Measurements from ENCODE around the gene TRHDE. TPM values are rescaled to one million over a fixed set of nuclear protein-coding genes. Genes with fewer than 3 reads are reported as not detected.

The TRHDE gene
- total RNA-seq, 1 donor from 2014 or later: 0.87 TPM

- TF ChIP-seq, protein P1, sequence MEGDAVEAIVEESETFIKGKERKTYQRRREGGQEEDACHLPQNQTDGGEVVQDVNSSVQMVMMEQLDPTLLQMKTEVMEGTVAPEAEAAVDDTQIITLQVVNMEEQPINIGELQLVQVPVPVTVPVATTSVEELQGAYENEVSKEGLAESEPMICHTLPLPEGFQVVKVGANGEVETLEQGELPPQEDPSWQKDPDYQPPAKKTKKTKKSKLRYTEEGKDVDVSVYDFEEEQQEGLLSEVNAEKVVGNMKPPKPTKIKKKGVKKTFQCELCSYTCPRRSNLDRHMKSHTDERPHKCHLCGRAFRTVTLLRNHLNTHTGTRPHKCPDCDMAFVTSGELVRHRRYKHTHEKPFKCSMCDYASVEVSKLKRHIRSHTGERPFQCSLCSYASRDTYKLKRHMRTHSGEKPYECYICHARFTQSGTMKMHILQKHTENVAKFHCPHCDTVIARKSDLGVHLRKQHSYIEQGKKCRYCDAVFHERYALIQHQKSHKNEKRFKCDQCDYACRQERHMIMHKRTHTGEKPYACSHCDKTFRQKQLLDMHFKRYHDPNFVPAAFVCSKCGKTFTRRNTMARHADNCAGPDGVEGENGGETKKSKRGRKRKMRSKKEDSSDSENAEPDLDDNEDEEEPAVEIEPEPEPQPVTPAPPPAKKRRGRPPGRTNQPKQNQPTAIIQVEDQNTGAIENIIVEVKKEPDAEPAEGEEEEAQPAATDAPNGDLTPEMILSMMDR (IDR thresholded peaks at IDR 0.05): no peak
- Mint-ChIP-seq H3K27ac (ENCODE audit: unreplicated experiment) (no peak overlapping the region), H3K36me3 (ENCODE audit: low read depth) (no peaks in the 10 kb centered on the region), H3K4me1 (ENCODE audit: low read depth) (no peaks in the 10 kb centered on the region), H3K4me3 (ENCODE audit: unreplicated experiment) (no peak overlapping the region), H3K9me3 (ENCODE audit: low read depth) (no peaks in the 10 kb centered on the region), H3K27me3 (ENCODE audit: low read depth) (peaks cover 6% of the 10 kb centered on the region)
- DNase-seq (ENCODE audit: low spot score): no peak
Measured at GRCh38 chr12:72293701-72294100, 21.5 kb downstream of the TRHDE start.

DNA sequence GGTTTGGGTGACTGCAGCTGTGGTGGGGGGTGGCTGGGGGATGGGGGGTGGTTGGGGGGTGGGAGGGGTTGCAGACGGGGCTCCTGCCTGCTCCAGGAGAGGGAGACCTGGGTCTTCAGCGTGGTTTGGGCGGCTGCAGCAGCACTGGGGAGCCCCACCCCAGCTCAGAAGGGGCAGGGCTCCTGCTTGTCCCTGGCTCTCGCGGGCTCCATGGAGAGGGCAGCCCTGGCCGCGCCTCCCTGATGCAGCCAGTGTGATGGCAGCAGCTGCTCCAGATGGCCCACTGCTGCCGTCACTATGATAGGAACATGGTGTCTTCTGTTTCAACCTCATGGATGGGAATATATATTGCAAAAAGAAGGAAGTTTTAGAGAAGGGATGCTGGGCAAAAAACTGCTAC lies 22.9 kb downstream of the TRHDE start:
- Mint-ChIP-seq H3K27me3 (ENCODE audit: low read depth) (peaks cover 3% of the 10 kb centered on the region), H3K27ac (ENCODE audit: unreplicated experiment) (no peak overlapping the region), H3K9me3 (ENCODE audit: low read depth) (no peaks in the 10 kb centered on the region), H3K4me3 (ENCODE audit: unreplicated experiment) (no peak overlapping the region), H3K36me3 (ENCODE audit: low read depth) (no peaks in the 10 kb centered on the region), H3K4me1 (ENCODE audit: low read depth) (no peaks in the 10 kb centered on the region)
- DNase-seq (ENCODE audit: low spot score): no peak
- TF ChIP-seq, protein P1 (IDR thresholded peaks at IDR 0.05): no peak

DNA sequence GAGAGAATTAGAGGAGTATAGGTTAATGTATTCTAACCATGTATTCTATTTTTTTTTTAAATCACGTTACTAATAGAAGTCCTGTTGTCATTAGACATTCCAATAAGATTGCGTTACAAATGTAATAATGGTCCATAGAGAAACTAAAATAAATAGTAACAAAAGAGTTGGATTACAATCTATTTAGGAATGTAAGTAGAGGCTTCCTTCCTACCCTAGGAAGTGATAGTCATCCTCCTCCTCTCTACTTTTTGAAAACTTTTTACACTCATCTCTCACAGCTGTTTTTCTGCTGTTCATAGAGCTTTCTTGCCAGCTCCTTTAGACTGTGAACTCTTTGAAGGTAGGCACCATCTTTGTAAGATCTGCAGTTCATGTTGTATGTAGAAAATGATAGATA lies 23.6 kb downstream of the TRHDE start:
- no peak overlapping the region for H3K27ac Mint-ChIP-seq (ENCODE audit: unreplicated experiment)
- TF ChIP-seq, protein P1 (IDR thresholded peaks at IDR 0.05): no peak
- H3K27me3 Mint-ChIP-seq (ENCODE audit: low read depth): peaks cover 3% of the 10 kb centered on the region
- H3K36me3 Mint-ChIP-seq (ENCODE audit: low read depth): no peaks in the 10 kb centered on the region
- no peaks in the 10 kb centered on the region for H3K9me3 Mint-ChIP-seq (ENCODE audit: low read depth)
- H3K4me1 Mint-ChIP-seq (ENCODE audit: low read depth): no peaks in the 10 kb centered on the region
- DNase-seq (ENCODE audit: low spot score): no peak
- no peak overlapping the region for H3K4me3 Mint-ChIP-seq (ENCODE audit: unreplicated experiment)

- Mint-ChIP-seq H3K4me3 (ENCODE audit: unreplicated experiment) (no peak overlapping the region), H3K9me3 (ENCODE audit: low read depth) (no peaks in the 10 kb centered on the region), H3K27me3 (ENCODE audit: low read depth) (peaks cover 3% of the 10 kb centered on the region), H3K27ac (ENCODE audit: unreplicated experiment) (no peak overlapping the region), H3K4me1 (ENCODE audit: low read depth) (no peaks in the 10 kb centered on the region), H3K36me3 (ENCODE audit: low read depth) (no peaks in the 10 kb centered on the region)
- TF ChIP-seq, protein P1 (IDR thresholded peaks at IDR 0.05): no peak
- DNase-seq (ENCODE audit: low spot score): no peak
Measured at GRCh38 chr12:72296389-72296788, 24.2 kb downstream of the TRHDE start.

DNA sequence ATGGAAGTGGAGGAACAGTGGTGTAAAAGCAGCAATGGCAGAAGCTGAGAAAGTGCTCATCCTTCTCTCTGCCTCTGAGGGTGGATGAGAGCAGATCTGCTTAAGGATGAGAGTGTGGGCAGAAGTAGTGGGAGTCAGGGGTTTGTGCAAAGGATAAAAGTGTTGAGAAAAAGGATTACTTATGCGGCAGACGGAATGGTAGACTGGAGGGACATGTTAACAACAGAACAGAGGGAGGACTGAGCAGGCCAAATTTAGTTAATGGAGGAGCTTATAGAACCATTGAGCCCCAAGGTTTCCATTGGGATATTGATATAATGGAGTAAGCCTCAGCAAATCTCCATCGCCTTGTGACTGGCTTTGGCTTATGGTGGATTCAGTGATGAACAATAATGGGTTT lies 25.5 kb downstream of the TRHDE start:
- Mint-ChIP-seq H3K9me3 (ENCODE audit: low read depth) (no peaks in the 10 kb centered on the region), H3K4me3 (ENCODE audit: unreplicated experiment) (no peak overlapping the region), H3K27me3 (ENCODE audit: low read depth) (no peaks in the 10 kb centered on the region), H3K27ac (ENCODE audit: unreplicated experiment) (no peak overlapping the region), H3K36me3 (ENCODE audit: low read depth) (no peaks in the 10 kb centered on the region), H3K4me1 (ENCODE audit: low read depth) (no peaks in the 10 kb centered on the region)
- TF ChIP-seq, protein P1 (IDR thresholded peaks at IDR 0.05): no peak
- DNase-seq (ENCODE audit: low spot score): no peak

Data from chondrocyte (in vitro differentiated cells).